HCT116 (cell line): ENCODE results near the gene MEP1B.

Experiments used
- ATF3 ChIP-seq: IDR thresholded peaks from 2 replicates; pipeline ENCODE4 v1.6.1; 2012
- CEBPB ChIP-seq: IDR thresholded peaks from 2 replicates; pipeline ENCODE4 v1.6.1; 2012; ENCODE audit warnings: low read depth
- ELF1 ChIP-seq: IDR thresholded peaks from 2 replicates; pipeline ENCODE4 v1.6.1; 2012; ENCODE audit warnings: low read depth, borderline replicate concordance
- EZH2phosphoT487 ChIP-seq: fragments of 200-600 bp; IDR thresholded peaks from 2 replicates; pipeline ENCODE4 v1.6.1; 2018; ENCODE audit warnings: antibody characterized with exemption, borderline replicate concordance
- JUND ChIP-seq: IDR thresholded peaks from 2 replicates; pipeline ENCODE4 v1.6.1; 2012
- POLR2A ChIP-seq: IDR thresholded peaks from 2 replicates; pipeline ENCODE4 v1.7.0; 2011; ENCODE audit warnings: borderline replicate concordance; ENCODE audit not compliant: insufficient read depth, insufficient read length; ENCODE audit errors: extremely low read depth
- POLR2AphosphoS5 ChIP-seq: IDR thresholded peaks from 2 replicates; pipeline ENCODE4 v1.6.1; 2011; ENCODE audit warnings: mild to moderate bottlenecking, low read depth, low read length, moderate library complexity
- RAD21 ChIP-seq: IDR thresholded peaks from 2 replicates; pipeline ENCODE4 v1.6.1; 2012; ENCODE audit warnings: low read depth, mild to moderate bottlenecking
- SP1 ChIP-seq: IDR thresholded peaks from 2 replicates; pipeline ENCODE4 v1.6.1; 2012; ENCODE audit warnings: low read depth
- SRF ChIP-seq: IDR thresholded peaks from 2 replicates; pipeline ENCODE4 v1.6.1; 2012; ENCODE audit warnings: low read depth
- TCF7L2 ChIP-seq: IDR thresholded peaks from 2 replicates; pipeline ENCODE4 v1.7.0; 2011; ENCODE audit warnings: borderline replicate concordance, inconsistent platforms; ENCODE audit not compliant: insufficient read depth, insufficient read length; ENCODE audit errors: extremely low read depth
- ZNF274 ChIP-seq: fragments of 200-500 bp; sonication (Bioruptor generic); IDR thresholded peaks from 2 replicates; pipeline ENCODE4 v1.6.1; 2014; ENCODE audit warnings: mild to moderate bottlenecking, low read depth, low read length, inconsistent platforms
- TF ChIP-seq, protein P1 (sequence below), 3 experiments: fragments of 200-600 bp in 1 of 3; sonication (generic) in 1 of 3; IDR thresholded peaks in 2 of 3; conservative IDR thresholded peaks in 1 of 3; 2 replicates each; pipeline ENCODE4 v1.5.1; 2012 to 2017; ENCODE audit warnings: low read depth in 2 of 3, low read length in 2 of 3, antibody characterized with exemption in 1 of 3, borderline replicate concordance in 1 of 3, control low read depth in 1 of 3, mild to moderate bottlenecking in 1 of 3, mixed read lengths in 1 of 3, mixed run types in 1 of 3, moderate library complexity in 1 of 3; ENCODE audit not compliant: insufficient read depth in 1 of 3
- TF ChIP-seq, protein P2 (sequence below): IDR thresholded peaks from 2 replicates; pipeline ENCODE4 v1.6.1; 2012

GRCh38 chr18:32158108-32158624, 31.7 kb upstream of the MEP1B start:
- TF ChIP-seq ATF3 (no peak), TCF7L2 (peak; percentile 41), POLR2AphosphoS5 (no peak), ZNF274 (no peak), EZH2phosphoT487 (no peak), POLR2A (no peak), RAD21 (peak; percentile 94), SP1 (no peak), JUND (no peak), CEBPB (no peak), SRF (no peak), ELF1 (no peak)
- TF ChIP-seq, protein P1, sequence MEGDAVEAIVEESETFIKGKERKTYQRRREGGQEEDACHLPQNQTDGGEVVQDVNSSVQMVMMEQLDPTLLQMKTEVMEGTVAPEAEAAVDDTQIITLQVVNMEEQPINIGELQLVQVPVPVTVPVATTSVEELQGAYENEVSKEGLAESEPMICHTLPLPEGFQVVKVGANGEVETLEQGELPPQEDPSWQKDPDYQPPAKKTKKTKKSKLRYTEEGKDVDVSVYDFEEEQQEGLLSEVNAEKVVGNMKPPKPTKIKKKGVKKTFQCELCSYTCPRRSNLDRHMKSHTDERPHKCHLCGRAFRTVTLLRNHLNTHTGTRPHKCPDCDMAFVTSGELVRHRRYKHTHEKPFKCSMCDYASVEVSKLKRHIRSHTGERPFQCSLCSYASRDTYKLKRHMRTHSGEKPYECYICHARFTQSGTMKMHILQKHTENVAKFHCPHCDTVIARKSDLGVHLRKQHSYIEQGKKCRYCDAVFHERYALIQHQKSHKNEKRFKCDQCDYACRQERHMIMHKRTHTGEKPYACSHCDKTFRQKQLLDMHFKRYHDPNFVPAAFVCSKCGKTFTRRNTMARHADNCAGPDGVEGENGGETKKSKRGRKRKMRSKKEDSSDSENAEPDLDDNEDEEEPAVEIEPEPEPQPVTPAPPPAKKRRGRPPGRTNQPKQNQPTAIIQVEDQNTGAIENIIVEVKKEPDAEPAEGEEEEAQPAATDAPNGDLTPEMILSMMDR (IDR thresholded peaks at IDR 0.05 in 2 of 3, conservative IDR thresholded peaks at IDR 0.05 in 1 of 3; ENCODE audit: borderline replicate concordance in 1 of 3, insufficient read depth in 1 of 3, low read depth in 2 of 3, low read length in 2 of 3), result peak; percentile 75 to 86 (median 76)
- TF ChIP-seq, protein P2, sequence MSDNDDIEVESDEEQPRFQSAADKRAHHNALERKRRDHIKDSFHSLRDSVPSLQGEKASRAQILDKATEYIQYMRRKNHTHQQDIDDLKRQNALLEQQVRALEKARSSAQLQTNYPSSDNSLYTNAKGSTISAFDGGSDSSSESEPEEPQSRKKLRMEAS, result no peak
